T-helper 2 cell treated with Interferon-gamma antibody and Interleukin-4, amounts not matched to agents 100 ng/mL and 5 ng/mL, for 36 hours (primary cell): ENCODE results near the gene SLC4A5. TPM values are rescaled to one million over a fixed set of nuclear protein-coding genes. Genes with fewer than 3 reads are reported as not detected.
"Not testable (repeated sequence)": the region's sequence is repeated elsewhere in the genome, so short reads cannot be mapped to it uniquely, and the experiment has no call there.

Source experiments
- intact Hi-C: fragments of 100-400 bp; cut with micrococcal nuclease; formaldehyde crosslinking; loops from one replicate; pipeline ENCODE4 v1.15.1; 2023
- total RNA-seq: library from RNA; stranded (reverse); gene quantifications from 2 replicates; pipeline ENCODE4 v1.2.3, GENCODE V29; 2022

Gene SLC4A5
- total RNA-seq, 1 donor from 2014 or later, result 0.86 TPM

DNA sequence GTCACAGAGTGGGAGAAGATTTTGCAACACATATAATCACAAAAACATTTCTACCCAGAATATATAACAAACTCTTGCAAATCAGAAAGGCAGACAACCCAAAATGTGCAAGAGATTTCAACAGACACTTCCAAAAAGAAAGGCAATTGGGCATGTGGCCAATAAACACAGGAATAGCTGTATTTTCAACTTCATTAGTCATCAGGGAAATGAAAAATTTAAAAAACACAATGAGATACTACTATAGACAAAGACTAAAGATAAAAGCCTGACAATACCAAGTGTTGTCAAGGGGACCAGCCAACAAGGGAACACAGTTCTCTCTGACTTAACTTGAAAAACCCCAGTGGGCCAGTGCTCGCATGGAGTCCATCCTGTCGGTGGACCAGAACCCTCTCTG, 104.3 kb downstream of the SLC4A5 start:
- intact Hi-C loops, result no loop called here

DNA sequence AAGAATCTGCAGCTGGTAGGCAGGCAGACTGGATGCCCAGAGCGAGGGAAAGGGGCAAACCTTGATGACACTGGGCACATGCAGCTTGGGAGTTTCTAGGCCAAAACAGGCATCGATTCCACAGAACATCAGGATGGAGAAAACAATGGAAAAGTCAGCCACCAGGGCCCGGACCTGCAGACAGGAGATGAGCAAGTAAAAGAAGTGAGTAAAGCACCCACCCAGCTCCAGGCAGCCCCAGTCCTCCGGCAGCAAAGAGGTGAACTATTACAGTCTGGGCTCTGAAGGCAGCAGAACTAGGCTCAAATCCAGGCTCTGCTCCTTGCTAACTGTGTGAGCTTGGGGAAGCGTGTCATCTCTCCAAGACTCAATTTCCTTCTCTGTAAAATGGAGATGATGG, 108.2 kb downstream of the SLC4A5 start:
- intact Hi-C loops, result no loop called here

DNA sequence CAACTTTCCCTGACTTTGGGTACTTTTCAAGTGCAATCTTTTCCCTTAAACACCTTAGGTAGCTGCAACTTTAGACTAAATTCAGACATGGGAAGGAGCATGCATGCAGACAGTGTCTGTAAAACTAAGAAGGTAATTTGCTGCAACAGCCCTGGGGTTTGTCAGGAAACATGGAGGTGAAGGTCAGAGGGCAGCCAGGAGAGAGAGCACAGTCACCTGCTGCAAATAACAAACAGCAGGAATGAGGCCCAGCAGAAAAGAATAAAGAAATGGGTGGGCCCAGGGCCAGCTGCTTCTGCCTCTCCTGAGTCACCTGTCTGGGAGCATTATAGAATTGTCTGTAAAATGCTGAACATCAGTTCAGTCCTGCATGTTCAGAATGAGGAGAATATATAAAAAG, 109.6 kb downstream of the SLC4A5 start:
- intact Hi-C loops, result no loop called here

DNA sequence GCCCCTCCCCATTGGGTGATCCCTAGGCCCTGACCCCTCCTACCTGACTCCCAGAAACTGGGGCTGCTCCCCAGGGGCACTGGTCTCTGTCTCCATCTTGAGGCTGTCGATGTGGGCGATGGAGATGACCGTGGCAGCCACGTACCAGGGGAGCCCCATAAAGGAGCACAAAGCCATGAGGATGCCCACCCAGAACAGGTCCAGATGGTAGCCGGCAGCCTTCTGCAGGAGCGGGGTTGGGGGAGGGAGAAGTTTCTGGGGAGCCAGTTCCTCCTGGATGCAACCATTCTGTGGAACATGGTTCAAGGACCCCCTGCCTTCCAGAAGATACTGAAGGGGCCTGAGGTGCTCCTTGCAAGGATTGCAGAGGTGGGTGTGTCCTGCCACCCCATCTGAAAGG, 110.8 kb downstream of the SLC4A5 start:
- intact Hi-C loops, result no loop called here

DNA sequence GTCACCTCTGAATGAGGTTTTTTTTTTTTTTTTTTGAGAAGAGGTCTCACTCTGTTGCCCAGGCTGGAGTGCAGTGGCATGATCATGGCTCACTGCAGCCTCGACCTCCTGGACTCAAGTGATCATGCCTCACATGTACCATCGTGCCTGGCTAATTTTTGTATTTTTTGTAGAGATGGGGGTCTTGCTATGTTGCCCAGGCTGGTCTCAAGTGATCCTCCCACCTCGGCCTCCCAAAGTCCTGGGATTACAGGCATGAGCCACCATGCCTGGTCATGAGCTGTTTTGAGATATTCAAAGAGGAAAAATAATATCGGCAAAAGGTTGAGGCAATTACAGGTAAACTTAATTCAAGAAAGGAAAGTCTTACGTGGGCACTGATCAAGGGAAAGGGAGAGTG, 113.4 kb downstream of the SLC4A5 start:
- intact Hi-C loops, result not testable (repeated sequence)

DNA sequence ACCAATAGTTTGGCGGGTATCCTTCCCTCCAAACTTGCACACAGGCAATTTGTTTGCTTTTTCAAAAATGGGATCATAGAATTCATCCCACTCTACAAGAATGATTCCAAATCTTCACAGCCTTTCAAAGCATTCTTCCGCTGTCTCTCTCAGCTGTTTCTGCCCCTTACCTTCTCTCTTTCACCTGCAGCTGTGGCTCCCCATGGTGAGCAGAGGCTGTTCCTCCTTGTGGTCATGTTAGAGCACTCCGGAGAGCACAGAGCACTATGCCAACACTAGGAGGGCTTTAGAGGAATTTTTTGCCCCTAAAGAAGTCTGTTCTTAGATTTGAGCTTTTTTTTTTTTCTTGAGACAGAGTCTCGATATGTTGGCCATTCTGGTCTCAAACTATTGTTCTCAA, 114.4 kb downstream of the SLC4A5 start:
- intact Hi-C loops, result no loop called here

DNA sequence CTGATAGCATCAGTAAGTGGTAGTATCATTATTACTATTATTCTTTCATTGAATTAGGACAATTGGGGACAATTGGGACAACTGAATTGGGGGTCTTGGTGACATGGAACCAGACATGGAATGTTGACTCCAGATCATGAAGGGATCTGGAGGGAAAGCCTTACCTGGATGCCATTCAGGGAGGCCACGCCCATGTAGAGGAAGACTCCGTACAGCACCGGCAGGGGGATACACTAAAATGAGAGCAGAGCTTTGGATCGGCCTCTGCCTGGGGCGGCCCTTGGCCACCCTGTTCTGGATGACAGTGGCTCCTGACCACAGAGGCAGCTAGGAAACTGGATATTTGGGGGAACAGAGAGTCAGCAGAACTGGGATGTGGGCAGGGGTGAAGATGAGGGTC, 115.6 kb downstream of the SLC4A5 start:
- intact Hi-C loops, result no loop called here

DNA sequence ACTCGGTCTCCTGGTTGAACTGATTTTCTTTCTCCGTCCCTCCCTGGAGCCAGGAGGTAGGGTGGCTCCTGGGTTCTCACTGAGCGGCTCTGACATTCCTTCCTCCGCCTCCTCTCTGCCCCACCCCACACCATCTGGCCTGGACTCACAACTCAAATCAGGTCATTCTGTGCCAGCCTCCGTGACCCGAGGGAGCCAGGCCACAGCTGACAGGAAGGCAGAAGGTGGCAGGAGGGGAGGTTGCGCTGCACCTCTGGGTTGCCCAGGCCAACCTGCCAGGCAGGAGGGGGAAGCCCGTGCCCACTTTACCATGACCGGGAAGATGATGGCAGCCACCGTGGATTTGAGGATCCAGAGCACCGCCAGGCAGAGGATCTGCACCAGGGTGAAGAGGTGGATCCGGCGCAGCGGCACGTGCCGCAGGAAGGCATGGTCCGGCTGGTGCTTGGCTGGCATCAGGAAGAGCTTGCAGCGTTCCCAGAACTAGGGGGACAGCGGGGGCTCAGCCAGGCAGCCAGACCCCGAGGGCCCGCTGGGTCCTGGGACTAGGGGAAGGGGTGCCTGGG, 116.5 kb downstream of the SLC4A5 start:
- intact Hi-C loops, result no loop called here

DNA sequence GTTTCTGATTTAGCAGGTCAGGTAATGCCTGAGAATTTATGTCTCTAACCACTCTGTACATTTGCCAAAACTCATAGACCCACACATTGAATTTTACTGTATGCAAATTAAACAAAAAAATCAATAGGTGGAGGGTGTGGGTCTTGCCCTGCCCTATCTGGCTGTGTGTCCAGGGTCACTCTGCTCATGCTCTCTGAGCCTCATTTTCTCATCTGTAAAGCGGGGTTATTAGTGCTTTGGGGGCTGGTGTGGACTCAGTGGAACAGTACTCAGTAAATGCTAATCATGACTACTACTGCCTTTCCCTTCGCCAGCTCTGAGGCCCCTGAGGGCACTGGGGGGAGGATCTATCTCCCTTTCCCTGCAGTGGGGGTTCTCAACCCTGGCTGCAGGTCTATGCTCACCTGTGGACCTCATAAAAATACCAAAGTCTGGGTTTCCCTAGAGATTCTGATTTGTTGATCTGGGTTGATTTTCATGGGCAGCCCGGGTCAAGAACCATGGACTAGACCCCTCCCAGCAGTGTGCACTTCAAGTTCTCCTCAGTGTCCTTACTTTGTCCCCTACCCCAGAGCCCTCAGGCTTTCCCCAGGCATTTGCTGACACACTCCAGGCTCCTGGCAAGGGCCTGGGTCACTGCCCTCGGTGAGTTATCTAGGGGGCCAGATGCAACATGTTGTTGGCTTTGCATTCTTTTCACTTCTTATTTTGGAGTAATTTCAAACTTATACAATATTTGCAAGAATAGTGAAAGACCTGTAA, 117.3 kb downstream of the SLC4A5 start:
- intact Hi-C loops, result no loop called here

DNA sequence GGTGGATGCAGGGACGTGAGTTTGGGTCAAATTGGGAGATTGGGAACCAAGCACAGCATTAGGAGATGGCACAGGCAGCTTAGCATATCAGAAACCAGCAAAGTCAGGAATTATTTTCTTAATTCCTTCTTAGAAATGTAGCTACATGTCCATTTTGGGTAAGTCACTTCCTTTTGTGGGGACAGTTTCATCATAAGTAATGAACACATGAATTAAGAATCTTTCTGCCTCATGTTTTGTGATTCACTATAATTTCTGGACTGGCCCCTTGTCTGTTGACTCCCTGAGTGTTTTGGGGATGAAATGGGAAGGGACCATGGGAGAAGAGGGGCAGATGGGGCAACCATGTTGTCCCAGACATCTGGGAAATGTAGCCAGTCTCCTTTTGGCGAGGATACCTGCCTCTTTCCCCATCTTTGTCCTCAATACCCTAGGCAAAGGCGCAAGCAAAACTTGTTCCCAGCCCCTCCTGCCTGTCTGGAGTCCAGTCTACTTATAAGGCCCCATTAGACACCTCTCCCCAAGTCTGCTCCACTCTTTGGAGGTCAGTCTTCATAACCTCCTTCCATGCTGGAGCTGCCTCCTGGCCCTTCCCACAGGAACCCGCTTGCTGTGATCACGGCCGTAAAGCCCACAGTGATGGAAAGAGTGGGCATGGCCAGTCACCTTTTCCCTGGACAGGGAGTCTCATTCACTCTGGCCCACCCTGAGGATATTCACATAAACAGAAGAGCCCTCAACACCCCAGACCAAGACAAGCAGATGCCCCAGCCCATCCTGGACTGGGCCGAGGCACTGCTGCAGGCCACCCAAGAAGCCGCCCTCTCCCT, 119.1 kb downstream of the SLC4A5 start:
- intact Hi-C loops, result no loop called here

DNA sequence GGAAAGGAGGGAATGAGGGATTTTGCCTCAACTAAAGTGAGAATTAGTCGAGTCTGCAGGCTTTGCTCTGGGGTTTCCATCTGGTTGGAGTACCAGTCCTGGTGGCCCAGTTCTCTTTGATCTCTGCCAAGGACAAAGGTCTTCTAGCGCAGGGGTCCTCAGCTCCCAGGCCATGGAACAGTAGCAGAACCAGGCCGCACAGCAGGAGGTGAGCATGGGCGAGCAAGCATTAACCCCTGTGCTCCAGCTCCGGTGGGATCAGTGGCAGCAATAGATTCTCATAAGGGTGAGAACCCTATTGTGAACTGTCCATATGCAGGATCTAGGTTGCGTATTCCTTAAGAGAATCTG, 120.9 kb downstream of the SLC4A5 start:
- intact Hi-C loops, result no loop called here

DNA sequence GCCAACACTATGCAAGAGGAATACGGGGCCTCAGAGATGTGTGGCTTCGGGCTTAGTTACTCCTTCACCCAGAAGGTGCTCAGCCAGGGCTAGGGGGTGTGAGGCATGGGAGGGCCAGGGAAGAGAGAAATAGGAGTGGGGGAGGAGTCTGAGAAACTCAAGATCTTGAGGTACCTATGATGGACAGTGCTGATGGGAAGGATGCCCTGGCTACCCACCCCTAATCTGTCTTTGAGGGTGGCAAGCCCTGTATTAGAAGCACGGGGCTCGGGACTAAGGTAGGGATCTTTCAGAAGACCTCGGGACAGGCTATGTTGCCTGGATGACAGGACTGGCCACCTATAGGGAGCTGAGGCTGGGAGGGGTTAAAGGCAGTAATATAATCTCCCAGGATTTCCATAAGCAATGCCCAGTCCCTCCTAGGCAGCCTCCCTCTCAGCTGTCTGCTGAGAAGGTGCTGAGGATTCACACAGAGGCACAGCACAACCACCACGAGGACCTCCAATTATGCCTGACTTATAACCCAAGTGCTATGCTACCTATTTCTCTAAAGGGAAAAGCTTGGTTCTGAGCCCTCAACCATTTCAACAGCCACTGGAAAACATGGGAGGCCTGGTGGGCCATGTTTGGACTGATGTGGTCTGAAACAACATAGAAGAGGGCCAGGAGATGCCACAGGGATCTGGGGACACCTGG, 121.5 kb downstream of the SLC4A5 start:
- intact Hi-C loops, result no loop called here

DNA sequence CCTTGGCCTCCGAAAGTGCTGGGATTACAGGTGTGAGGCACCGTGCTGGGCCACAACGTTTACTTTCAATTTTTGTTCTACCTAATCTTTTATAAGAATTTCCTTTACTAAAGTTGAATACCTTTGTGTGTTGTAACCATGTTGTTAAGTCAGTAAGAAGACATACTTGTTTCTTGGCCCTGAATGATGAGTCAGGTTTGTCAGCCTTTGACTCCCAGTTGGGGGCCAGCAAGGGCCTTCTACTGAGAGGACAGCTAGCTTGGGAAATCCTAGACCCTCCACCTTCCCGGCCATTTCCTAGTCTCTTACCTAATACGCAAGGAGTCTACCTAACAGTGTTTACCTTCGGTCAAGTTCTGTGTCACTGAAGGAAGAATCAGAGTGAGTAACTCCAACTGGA, 122.1 kb downstream of the SLC4A5 start:
- intact Hi-C loops, result no loop called here

DNA sequence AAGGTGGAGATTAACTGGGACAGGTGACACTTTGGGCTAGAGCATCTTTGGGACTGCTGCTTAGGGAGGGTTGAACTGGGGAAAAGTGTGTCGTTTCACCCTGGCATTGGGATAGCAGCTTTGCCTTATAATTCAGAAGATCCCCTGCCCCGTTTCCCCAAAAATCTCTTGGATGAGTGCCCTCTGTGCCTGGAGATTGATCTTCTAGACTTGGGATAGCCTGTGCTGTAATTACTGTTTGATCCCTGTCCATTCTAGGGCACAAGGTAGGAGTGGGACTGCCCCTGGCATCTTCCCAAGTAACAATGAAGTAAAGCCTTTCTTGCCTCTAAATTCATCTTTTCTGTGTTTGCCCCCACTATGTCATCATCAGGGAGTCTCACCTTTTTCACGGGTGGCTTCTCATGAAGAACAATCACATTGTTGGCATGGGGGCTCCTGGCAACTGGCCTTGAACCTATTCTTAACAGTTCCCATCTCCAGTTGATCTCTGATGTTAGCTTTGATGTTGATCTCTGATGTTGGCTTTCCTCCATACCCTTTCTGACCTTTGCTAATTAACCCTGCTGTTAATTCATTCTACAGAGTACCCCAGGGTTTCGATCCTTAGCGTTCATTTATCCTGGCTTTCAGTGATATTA, 123.2 kb downstream of the SLC4A5 start:
- intact Hi-C loops, result no loop called here

DNA sequence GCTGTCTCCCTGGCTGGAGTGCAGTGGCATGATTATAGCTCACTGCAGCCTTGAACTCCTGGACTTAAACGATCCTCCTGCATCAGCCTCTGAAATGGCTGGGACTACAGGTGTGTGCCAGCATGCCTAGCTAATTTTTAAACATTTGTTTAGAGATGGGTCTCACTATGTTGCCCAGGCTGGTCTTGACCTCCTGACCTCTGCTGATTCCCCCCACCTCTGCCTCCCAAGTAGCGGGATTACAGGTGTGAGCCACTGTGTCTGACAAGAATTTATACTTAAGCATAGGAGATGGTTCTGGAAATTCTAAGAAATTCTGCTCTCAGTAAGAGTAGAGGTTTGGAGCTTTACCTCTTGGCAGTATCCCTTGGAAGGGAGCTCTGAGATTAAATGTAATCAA, 126.6 kb downstream of the SLC4A5 start:
- intact Hi-C loops, result no loop called here

DNA sequence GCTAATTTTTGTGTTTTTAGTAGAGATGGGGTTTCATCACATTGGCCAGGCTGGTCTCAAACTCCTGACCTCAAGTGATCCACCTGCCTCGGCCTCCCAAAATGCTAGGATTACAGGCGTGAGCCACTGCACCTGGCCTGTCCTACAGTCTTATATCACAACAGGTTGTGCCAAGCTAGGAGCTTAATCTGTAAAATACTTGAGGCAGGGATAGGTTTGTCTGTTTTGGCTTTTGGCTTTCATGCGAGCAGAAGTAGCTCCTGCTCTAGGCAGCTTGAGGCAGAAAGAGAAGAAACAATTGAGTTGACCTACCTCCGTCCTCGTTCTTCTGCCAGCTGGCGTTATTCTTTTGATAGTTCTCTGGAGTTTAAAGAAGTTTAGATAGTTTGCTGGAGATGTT, 127.4 kb downstream of the SLC4A5 start:
- intact Hi-C loops, result not testable (repeated sequence)

DNA sequence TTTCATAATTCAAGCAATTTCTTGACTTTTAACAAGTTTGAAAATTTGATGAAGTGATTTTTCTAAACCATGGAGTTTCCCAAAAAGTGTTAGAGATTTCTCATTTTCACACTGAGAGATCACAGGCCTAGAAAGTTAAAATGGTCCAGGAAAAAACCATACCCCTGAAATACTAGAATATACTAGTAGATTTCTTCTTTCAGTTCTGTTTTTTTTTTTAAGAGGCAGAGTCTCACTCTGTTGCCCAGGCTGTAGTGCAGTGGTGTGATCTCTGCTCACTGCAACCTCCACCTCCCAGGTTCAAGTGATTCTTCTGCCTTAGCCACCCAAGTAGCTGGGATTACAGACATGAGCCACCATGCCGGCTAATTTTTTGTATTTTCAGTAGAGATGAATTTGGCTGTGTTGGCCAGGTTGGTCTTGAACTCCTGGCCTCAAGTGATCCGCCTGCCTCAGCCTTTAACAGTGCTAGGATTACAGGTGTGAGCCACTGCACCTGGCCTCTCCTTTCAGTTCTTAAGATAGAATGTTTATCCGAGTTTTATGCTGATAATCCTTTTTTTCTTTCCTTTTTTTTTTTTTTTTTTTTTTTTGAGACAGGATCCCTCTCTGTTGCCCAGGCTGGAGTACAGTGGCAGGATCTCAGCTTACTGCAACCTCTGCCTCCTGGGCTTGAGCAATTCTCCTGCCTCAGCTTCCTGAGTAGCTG, 130.4 kb downstream of the SLC4A5 start:
- intact Hi-C loops, result no loop called here

DNA sequence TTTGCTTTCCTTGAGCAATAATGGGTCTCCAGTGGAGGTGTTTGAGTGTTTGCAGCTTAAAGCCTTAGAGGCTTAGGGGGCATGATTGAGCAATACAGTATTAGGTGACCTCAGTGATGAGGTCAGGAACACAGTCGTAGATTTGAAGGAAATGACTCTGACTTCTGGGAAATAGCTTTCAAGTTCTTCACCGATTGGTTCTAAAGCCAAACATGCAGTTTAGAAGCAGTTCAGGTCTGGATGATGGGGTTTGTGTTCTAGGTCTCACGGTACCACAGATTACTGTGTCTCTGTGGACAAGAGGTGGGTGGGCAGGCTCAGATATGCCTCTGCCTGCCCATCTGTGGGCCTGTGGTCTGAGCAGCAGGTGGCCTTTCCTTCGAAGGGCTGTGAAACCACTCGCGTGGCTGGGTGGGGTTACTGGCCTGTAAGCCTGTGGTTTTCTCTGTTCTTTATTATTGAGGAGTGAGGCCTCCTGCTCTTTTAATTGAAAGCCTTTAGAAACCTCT, 137.0 kb downstream of the SLC4A5 start:
- intact Hi-C loops, result loop anchor here (1.0 to 2.0 kb wide), 2 partner anchors 8 to 27 kb away; partner anchors contain the start of genes MOB1A and MTHFD2

DNA sequence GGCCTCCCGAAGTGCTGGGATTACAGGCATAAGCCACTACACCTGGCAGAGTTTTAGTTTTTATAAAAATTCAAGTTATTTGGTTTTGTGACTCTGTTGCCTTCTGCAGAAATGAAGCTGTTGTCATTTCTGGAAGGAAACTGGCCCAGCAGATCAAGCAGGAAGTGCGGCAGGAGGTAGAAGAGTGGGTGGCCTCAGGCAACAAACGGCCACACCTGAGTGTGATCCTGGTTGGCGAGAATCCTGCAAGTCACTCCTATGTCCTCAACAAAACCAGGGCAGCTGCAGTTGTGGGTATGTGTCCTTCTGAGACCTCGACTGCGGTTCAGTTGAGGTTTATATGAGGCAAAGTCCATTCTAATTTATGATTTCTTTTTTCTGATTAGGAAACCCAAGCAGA, 137.6 kb downstream of the SLC4A5 start:
- intact Hi-C loops, result no loop called here

DNA sequence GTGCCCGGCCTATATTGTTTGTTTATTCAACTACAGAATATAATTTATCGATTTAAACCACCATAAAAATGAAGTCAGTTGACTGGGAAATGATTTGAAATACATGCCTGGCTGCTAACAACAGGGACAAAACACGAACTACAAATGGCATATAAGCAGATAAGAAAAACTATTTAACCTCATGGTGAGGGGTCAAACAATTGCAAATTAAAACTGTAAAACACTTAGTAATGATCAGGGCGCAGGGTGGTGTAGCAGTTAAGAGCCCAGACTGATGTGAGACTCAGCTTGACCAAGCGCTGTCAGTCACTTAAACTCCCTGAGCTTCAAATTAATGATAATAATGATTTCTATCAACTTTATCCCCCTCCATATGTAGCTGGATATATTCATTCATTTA, 138.1 kb downstream of the SLC4A5 start:
- intact Hi-C loops, result no loop called here

DNA sequence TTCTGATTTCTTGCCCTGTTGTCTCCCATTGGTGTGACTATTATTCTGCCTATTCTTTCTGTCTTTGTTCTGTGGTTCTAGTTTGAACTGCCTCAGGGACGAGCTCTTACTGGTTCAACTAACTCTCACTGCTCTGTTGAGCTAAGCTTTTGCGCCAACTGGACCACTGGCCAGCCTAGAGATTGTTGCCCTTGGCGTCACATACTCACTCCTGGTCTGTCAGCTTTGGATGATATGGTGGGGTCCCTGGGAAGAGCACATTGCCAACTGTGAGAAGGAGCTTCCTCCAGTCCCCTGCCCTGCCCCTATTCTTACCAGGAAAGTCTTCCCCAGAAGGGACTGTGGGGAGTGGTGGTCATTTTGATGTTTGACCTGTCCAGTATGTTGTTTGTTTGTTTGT, 138.8 kb downstream of the SLC4A5 start:
- intact Hi-C loops, result no loop called here
